MCF 10A (cell line): ENCODE results near the gene GET3. TPM values are rescaled to one million over a fixed set of nuclear protein-coding genes. Genes with fewer than 3 reads are reported as not detected.

Experiments
- BruUV-seq: library from RNA; stranded (reverse); fragments of 400-500 nt; replicated peaks from 2 replicates; lab custom pipeline; 2021; lab: Mats Ljungman, UMichigan
- CTCF ChIA-PET: fragments of 300-600 bp; sonication (Branson Sonifier 250); formaldehyde crosslinking; extraction: SDS; loops from one replicate; lab custom pipeline; 2021; ENCODE audit warnings: antibody characterized with exemption, inconsistent platforms; lab: Yijun Ruan, JAX
- POLR2A ChIA-PET: fragments of 300-600, 350-650 bp; sonication (Branson Sonifier 250); formaldehyde crosslinking; extraction: SDS; loops from one replicate; lab custom pipeline; 2020; ENCODE audit warnings: antibody characterized with exemption, inconsistent platforms; lab: Yijun Ruan, JAX
- DNase-seq: peaks from one replicate; pipeline ENCODE4 v3.0.0-alpha.2; 2018; ENCODE audit not compliant: unreplicated experiment
- H3K27ac Mint-ChIP-seq: one replicate; pipeline ENCODE4 v1.8.0; 2022; ENCODE audit warnings: mild to moderate bottlenecking, low read depth, mixed read lengths; ENCODE audit not compliant: unreplicated experiment
- H3K27me3 Mint-ChIP-seq: one replicate; pipeline ENCODE4 v1.8.0; 2022; ENCODE audit warnings: mixed read lengths; ENCODE audit not compliant: insufficient read depth, unreplicated experiment
- H3K36me3 Mint-ChIP-seq: one replicate; pipeline ENCODE4 v1.8.0; 2022; ENCODE audit warnings: mild to moderate bottlenecking, moderate library complexity, mixed read lengths; ENCODE audit not compliant: insufficient read depth, unreplicated experiment
- H3K4me1 Mint-ChIP-seq: one replicate; pipeline ENCODE4 v1.8.0; 2022; ENCODE audit warnings: mixed read lengths; ENCODE audit not compliant: insufficient read depth, unreplicated experiment
- H3K4me3 Mint-ChIP-seq: one replicate; pipeline ENCODE4 v1.8.0; 2022; ENCODE audit warnings: mild to moderate bottlenecking, moderate library complexity, mixed read lengths; ENCODE audit not compliant: unreplicated experiment
- H3K9me3 Mint-ChIP-seq: one replicate; pipeline ENCODE4 v1.8.0; 2022; ENCODE audit warnings: mixed read lengths; ENCODE audit not compliant: unreplicated experiment
- intact Hi-C: fragments of 100-400 bp; cut with micrococcal nuclease; formaldehyde crosslinking; loops from 2 replicates; pipeline ENCODE4 v1.14.1; 2022
- total RNA-seq: library from RNA; stranded (reverse); gene quantifications from 2 replicates; pipeline ENCODE4 v1.2.3, GENCODE V29; 2022
- TF ChIP-seq, protein P1 (sequence below): fragments of 200-600 bp; IDR thresholded peaks from one replicate; pipeline ENCODE4 v1.8.0; 2022; ENCODE audit warnings: antibody characterized with exemption, mild to moderate bottlenecking; ENCODE audit not compliant: unreplicated experiment

The GET3 gene
- total RNA-seq, 1 experiment from 2014 or later: 62.9 TPM

DNA sequence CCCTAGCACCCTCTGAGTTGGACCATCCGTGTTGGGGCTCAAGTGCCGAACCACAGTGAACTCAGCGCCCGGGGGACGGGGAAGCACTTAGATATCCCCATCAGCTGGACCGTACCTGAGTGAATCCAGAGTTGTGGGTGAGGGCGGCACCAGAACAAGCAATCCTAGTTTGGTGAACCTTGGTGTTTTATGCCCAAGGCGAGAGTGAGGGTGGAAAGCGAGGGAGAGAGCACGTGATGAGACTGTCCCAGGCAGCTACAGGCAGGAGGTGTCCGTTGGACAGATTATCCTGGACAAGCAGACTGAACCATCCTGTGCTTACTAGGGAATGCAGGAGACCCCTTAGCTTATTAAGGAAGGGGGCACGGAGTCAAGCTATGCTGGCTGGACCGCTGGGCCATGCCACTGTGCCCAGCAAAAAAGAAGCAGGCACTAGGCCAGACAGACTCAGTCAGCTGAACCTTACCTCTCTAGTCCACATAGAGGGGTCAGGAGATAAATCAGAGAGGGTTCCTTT is 596 bp downstream of the GET3 start:
- H3K4me1 Mint-ChIP-seq: peaks cover 18% of the 10 kb centered on the region
- ChIA-PET CTCF (interaction anchor here (0.6 to 2.3 kb wide), 5 partner anchors 10 to 107 kb away, joined by 3 to 8 read pairs (median 5); no protein-coding TSS in a partner anchor), POLR2A (interaction anchor here (0.6 to 8.5 kb wide), 16 partner anchors 9 to 408 kb away, joined by 3 to 235 read pairs (median 4); partner anchors contain the start of genes BEST2, FBXW9, JUNB and TNPO2)
- peaks cover 48% of the 10 kb centered on the region for H3K36me3 Mint-ChIP-seq
- DNase-seq: no peak
- no TSS peak for BruUV-seq
- H3K9me3 Mint-ChIP-seq: no peaks in the 10 kb centered on the region
- H3K27me3 Mint-ChIP-seq: no peaks in the 10 kb centered on the region
- H3K4me3 Mint-ChIP-seq: peak overlapping the region; percentile 99
- intact Hi-C loops: no loop called here
- TF ChIP-seq, protein P1, sequence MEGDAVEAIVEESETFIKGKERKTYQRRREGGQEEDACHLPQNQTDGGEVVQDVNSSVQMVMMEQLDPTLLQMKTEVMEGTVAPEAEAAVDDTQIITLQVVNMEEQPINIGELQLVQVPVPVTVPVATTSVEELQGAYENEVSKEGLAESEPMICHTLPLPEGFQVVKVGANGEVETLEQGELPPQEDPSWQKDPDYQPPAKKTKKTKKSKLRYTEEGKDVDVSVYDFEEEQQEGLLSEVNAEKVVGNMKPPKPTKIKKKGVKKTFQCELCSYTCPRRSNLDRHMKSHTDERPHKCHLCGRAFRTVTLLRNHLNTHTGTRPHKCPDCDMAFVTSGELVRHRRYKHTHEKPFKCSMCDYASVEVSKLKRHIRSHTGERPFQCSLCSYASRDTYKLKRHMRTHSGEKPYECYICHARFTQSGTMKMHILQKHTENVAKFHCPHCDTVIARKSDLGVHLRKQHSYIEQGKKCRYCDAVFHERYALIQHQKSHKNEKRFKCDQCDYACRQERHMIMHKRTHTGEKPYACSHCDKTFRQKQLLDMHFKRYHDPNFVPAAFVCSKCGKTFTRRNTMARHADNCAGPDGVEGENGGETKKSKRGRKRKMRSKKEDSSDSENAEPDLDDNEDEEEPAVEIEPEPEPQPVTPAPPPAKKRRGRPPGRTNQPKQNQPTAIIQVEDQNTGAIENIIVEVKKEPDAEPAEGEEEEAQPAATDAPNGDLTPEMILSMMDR: no peak
- H3K27ac Mint-ChIP-seq: peak overlapping the region; percentile 100

DNA sequence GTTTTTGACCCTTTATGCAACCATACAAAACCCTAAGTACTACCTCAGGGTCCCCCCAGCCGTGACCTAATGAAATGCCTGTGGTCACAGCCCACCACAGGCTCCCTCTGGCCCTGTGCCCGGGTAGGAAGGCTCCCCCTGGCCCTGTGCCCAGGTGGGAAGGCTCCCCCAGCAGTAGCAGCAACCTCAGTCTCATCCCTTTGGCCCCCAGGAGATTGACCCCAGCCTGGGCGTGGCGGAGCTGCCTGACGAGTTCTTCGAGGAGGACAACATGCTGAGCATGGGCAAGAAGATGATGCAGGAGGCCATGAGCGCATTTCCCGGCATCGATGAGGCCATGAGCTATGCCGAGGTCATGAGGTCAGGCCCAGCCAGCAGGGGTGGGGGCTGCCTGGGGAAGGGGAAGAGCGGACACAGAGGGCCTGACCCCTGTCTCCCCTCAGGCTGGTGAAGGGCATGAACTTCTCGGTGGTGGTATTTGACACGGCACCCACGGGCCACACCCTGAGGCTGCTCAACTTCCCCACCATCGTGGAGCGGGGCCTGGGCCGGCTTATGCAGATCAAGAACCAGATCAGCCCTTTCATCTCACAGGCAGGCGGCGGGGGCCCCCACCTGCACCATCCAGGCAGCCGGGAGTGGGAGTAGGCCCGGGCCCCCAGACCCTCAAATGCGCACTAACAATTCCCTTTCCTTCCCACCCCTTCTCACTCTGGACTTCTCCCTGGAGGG is 8.0 kb downstream of the GET3 start:
- Mint-ChIP-seq H3K27ac (no peak overlapping the region), H3K4me3 (no peak overlapping the region), H3K4me1 (peaks cover 13% of the 10 kb centered on the region), H3K27me3 (no peaks in the 10 kb centered on the region), H3K9me3 (no peaks in the 10 kb centered on the region), H3K36me3 (peaks cover 75% of the 10 kb centered on the region)
- ChIA-PET POLR2A (interaction anchor here (0.8 kb wide), 1 partner anchor 8 kb away, joined by 3 read pairs; the partner anchor contains the start of gene GET3), CTCF (interaction anchor here (0.6 to 7.1 kb wide), 3 partner anchors 9 to 21 kb away, joined by 3 to 75 read pairs (median 3); partner anchors contain the start of gene GET3)
- intact Hi-C loops: no loop called here
- no peak for DNase-seq
- BruUV-seq: no TSS peak
- TF ChIP-seq, protein P1: no peak

DNA sequence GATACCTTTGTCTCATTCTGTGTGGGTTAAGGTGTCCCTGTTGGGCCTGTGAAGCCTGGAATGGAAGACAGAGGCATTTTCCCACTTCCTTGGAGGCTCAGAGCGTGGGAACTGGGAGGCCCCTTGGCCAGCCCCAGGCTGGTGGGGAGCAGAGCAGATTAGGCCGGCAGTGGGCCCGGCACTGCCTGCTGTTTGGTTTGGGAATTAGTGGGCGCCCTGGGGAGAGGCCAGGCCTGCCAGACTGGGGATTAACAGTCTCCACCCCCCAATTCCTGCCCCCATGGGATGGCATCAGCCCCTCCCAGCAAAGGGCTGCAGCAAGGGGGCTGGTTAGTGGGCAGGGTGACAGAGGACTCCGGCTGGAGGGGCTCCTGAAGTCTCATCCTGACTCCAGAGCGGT is 11.2 kb downstream of the GET3 start:
- peak overlapping the region; percentile 61 for H3K27ac Mint-ChIP-seq
- no peak overlapping the region for H3K4me3 Mint-ChIP-seq
- no peaks in the 10 kb centered on the region for H3K27me3 Mint-ChIP-seq
- POLR2A ChIA-PET: interaction anchor here (0.6 to 5.1 kb wide), 6 partner anchors 11 to 45 kb away, joined by 3 to 43 read pairs (median 8); partner anchors contain the start of genes GET3, JUNB and TRIR
- peaks cover 43% of the 10 kb centered on the region for H3K36me3 Mint-ChIP-seq
- H3K9me3 Mint-ChIP-seq: no peaks in the 10 kb centered on the region
- intact Hi-C loops: no loop called here
- peaks cover 24% of the 10 kb centered on the region for H3K4me1 Mint-ChIP-seq
- TF ChIP-seq, protein P1: no peak
- BruUV-seq: no TSS peak
- CTCF ChIA-PET: interaction anchor here (0.7 to 7.1 kb wide), 3 partner anchors 9 to 82 kb away, joined by 3 to 75 read pairs (median 3); partner anchors contain the start of genes MAN2B1 and WDR83
- no peak for DNase-seq

GRCh38 chr19:12749938-12750521 is 12.7 kb downstream of the GET3 start:
- intact Hi-C loops: no loop called here
- POLR2A ChIA-PET: interaction anchor here (0.6 to 5.1 kb wide), 13 partner anchors 9 to 43 kb away, joined by 3 to 43 read pairs (median 4); partner anchors contain the start of genes GET3, JUNB, TNPO2 and TRIR
- no peaks in the 10 kb centered on the region for H3K27me3 Mint-ChIP-seq

More at GRCh38 chr19:12749938-12750521, 12.7 kb downstream of the GET3 start:
- Mint-ChIP-seq H3K9me3 (no peaks in the 10 kb centered on the region), H3K4me1 (peaks cover 24% of the 10 kb centered on the region), H3K36me3 (peaks cover 30% of the 10 kb centered on the region), H3K27ac (peak overlapping the region; percentile 76), H3K4me3 (peak overlapping the region; percentile 58)
- TF ChIP-seq, protein P1: no peak
- DNase-seq: peak; percentile 42
- BruUV-seq: no TSS peak
- CTCF ChIA-PET: interaction anchor here (0.8 to 2.2 kb wide), 9 partner anchors 9 to 232 kb away, joined by 3 to 14 read pairs (median 4); partner anchors contain the start of gene GET3
